Measurements from ENCODE around the gene SEC24C. TPM values are rescaled to one million over a fixed set of nuclear protein-coding genes. Genes with fewer than 3 reads are reported as not detected.

SEC24C gene
- total and polyA plus RNA-seq, 2 of the 13 experiments (the other 11 are each of a cell fraction or from before 2014, with no cell fraction given), result 63.1 to 66.4 TPM

GRCh38 chr10:73781548-73781878 lies 37.3 kb downstream of the SEC24C start:
- in situ Hi-C loops (cut with HindIII; ENCODE audit: extremely low pct_ligation_motif_present, low pct_unique_long_range_greater_than_20kb) (no loop called here), intact Hi-C loops (cut with micrococcal nuclease; ENCODE audit: unreplicated experiment) (no loop called here)
- H4K20me1 ChIP-seq (ENCODE audit: insufficient read depth, low read length), result no peaks in the 10 kb centered on the region
- H3K9me3 ChIP-seq (ENCODE audit: low read length), result no peaks in the 10 kb centered on the region
- no peak for TF ChIP-seq KLF6 (CRISPR knock-in tag; IDR thresholded peaks at IDR 0.05)
- 0 out of 2 replicates have a peak, but pooled peaks have one; percentile 18 for TF ChIP-seq ZNF704 (CRISPR knock-in tag; IDR thresholded peaks at IDR 0.05; ENCODE audit: borderline replicate concordance)
- no peak for TF ChIP-seq ZBTB2 (CRISPR knock-in tag; IDR thresholded peaks at IDR 0.05; ENCODE audit: low read depth)
- TF ChIP-seq PTBP1 (IDR thresholded peaks at IDR 0.05; ENCODE audit: low read depth, low read length, poor library complexity, severe bottlenecking), result peak; percentile 41
- TF ChIP-seq ZMAT3 (CRISPR knock-in tag; conservative IDR thresholded peaks at IDR 0.05), result no peak
- TF ChIP-seq SAFB2 (CRISPR knock-in tag; IDR thresholded peaks at IDR 0.05; ENCODE audit: borderline replicate concordance, low read depth), result 0 out of 2 replicates have a peak, but pooled peaks have one; percentile 76
- TF ChIP-seq NFRKB (IDR thresholded peaks at IDR 0.05), result no peak
- TF ChIP-seq EEA1 (CRISPR knock-in tag; IDR thresholded peaks at IDR 0.05; ENCODE audit: borderline replicate concordance), result no peak
- no peak for TF ChIP-seq KDM3A (CRISPR knock-in tag; IDR thresholded peaks at IDR 0.05; ENCODE audit: low read depth)
- H3K4me1 ChIP-seq (ENCODE audit: insufficient read depth, low read length), result peaks cover 37% of the 10 kb centered on the region
- H3K4me2 ChIP-seq (ENCODE audit: low read depth, low read length), result peak overlapping the region; percentile 85
- no peak overlapping the region for H2AFZ ChIP-seq (ENCODE audit: low read length)
- 1% methylated on average over 14 of the region's 14 CpGs for WGBS (ENCODE audit: low lambda C conversion rate)
- peaks cover 49% of the 10 kb centered on the region for H3K79me2 ChIP-seq (ENCODE audit: insufficient read depth, low read length)
- no TSS peak for BruUV-seq (replicated peaks)
- ChIA-PET CTCF (ENCODE audit: low intra/inter-chr PET ratio, low total read pairs) (no interaction called here), POLR2A (interaction anchor here (0.5 to 2.0 kb wide), 8 partner anchors 9 to 110 kb away, joined by 3 to 31 read pairs (median 6); partner anchors contain the start of gene SEC24C)
- H3K36me3 ChIP-seq (replicated peaks in 1 of 2; ENCODE audit: control insufficient read depth in 1 of 2, insufficient read depth in 2 of 2, low read length in 2 of 2), result peaks cover 0 to 4% of the 10 kb centered on the region in 2 experiments; a peak in 2 of 5 replicates
- DNase-seq (ENCODE audit: low spot score), result no peak
- H3K4me3 ChIP-seq (replicated peaks in 1 of 3; ENCODE audit: insufficient read depth in 1 of 3, low read depth in 2 of 3, low read length in 3 of 3), result peak overlapping the region; percentile 80 to 89 (median 88)
- no peaks in the 10 kb centered on the region; a peak in 1 of 5 replicates for H3K27me3 ChIP-seq (ENCODE audit: control insufficient read depth in 1 of 2, insufficient read depth in 2 of 2, low read length in 2 of 2)
- FAIRE-seq, result no peak
- no peak for ATAC-seq
- H3K9ac ChIP-seq (ENCODE audit: insufficient read depth, low read depth, low read length), result peak overlapping the region; percentile 92
- peak overlapping the region; percentile 81 for H3K27ac ChIP-seq (ENCODE audit: extremely low read length, insufficient read depth, low read length)

All from HepG2 (cell line).